GM23338 (cell line): ENCODE measurements around the gene MGLL. TPM values are rescaled to one million over a fixed set of nuclear protein-coding genes. Genes with fewer than 3 reads are reported as not detected.

Source experiments
- ATAC-seq: fragments of 200-7000 bp; cut with Tn5 transposase; 3 replicates; pipeline ENCODE4 v1.9.1; 2020
- DNase-seq: peaks from one replicate; pipeline ENCODE4 v3.0.0-alpha.2; 2015; ENCODE audit warnings: low spot score
- H2AFZ ChIP-seq: fragments of 200-600 bp; sonication (generic); 2 replicates; pipeline ENCODE4 v1.8.0; 2016; ENCODE audit warnings: antibody characterized with exemption, mild to moderate bottlenecking, moderate library complexity
- H3F3A ChIP-seq: fragments of 200-600 bp; sonication (generic); replicated peaks from 2 replicates; pipeline ENCODE4 v1.8.0; 2017; ENCODE audit warnings: antibody characterized with exemption, mixed run types, low read depth
- H3K27ac ChIP-seq: fragments of 200-600 bp; sonication (generic); 2 replicates; pipeline ENCODE4 v1.6.1; 2016; ENCODE audit warnings: low read depth
- H3K27me3 ChIP-seq: fragments of 200-600 bp; sonication (generic); 2 replicates; pipeline ENCODE4 v1.8.0; 2016; ENCODE audit warnings: mild to moderate bottlenecking, mixed run types, moderate library complexity; ENCODE audit not compliant: insufficient read depth
- H3K36me3 ChIP-seq: fragments of 200-600 bp; sonication (generic); 2 replicates; pipeline ENCODE4 v1.8.0; 2016; ENCODE audit warnings: mild to moderate bottlenecking; ENCODE audit not compliant: insufficient read depth
- H3K4me1 ChIP-seq: fragments of 200-600 bp; sonication (generic); 2 replicates; pipeline ENCODE4 v1.8.0; 2016; ENCODE audit warnings: mild to moderate bottlenecking, moderate library complexity; ENCODE audit not compliant: insufficient read depth
- H3K4me2 ChIP-seq: fragments of 200-600 bp; sonication (generic); 2 replicates; pipeline ENCODE4 v1.7.1; 2017; ENCODE audit warnings: mixed run types
- H3K4me3 ChIP-seq: fragments of 200-600 bp; sonication (generic); 2 replicates; pipeline ENCODE4 v1.6.1; 2016; ENCODE audit warnings: mixed run types
- H3K79me2 ChIP-seq: fragments of 200-600 bp; sonication (generic); replicated peaks from 2 replicates; pipeline ENCODE4 v1.8.0; 2017; ENCODE audit warnings: mild to moderate bottlenecking; ENCODE audit not compliant: insufficient read depth
- H3K9me2 ChIP-seq: fragments of 200-600 bp; sonication (generic); 2 replicates; pipeline ENCODE4 v1.8.0; 2017; ENCODE audit not compliant: insufficient read depth
- H4K20me1 ChIP-seq: fragments of 200-600 bp; sonication (generic); replicated peaks from 2 replicates; pipeline ENCODE4 v1.8.0; 2017; ENCODE audit warnings: mild to moderate bottlenecking; ENCODE audit not compliant: insufficient read depth
- H3K27ac Mint-ChIP-seq: 2 replicates; pipeline ENCODE4 v1.8.0; 2020; ENCODE audit warnings: inconsistent platforms, mild to moderate bottlenecking, moderate library complexity, mixed read lengths
- H3K27me3 Mint-ChIP-seq: 3 replicates; pipeline ENCODE4 v1.8.0; 2022; ENCODE audit warnings: low read depth, mild to moderate bottlenecking, moderate library complexity, mixed read lengths, inconsistent platforms; ENCODE audit not compliant: insufficient read depth, poor library complexity
- H3K36me3 Mint-ChIP-seq: 3 replicates; pipeline ENCODE4 v1.8.0; 2021; ENCODE audit warnings: low read depth, mild to moderate bottlenecking, inconsistent platforms, moderate library complexity, mixed read lengths
- H3K4me1 Mint-ChIP-seq: 3 replicates; pipeline ENCODE4 v1.8.0; 2020; ENCODE audit warnings: mild to moderate bottlenecking, inconsistent platforms, mixed read lengths
- H3K4me3 Mint-ChIP-seq: 3 replicates; pipeline ENCODE4 v1.8.0; 2021; ENCODE audit warnings: moderate library complexity, mild to moderate bottlenecking, inconsistent platforms, mixed read lengths
- H3K9me3 Mint-ChIP-seq: 3 replicates; pipeline ENCODE4 v1.8.0; 2020; ENCODE audit warnings: moderate library complexity, mild to moderate bottlenecking, inconsistent platforms, mixed read lengths
- CREB1 ChIP-seq: fragments of 250-450 bp; sonication (Bioruptor Pico); IDR thresholded peaks from 2 replicates; pipeline ENCODE4 v1.5.0; 2020; ENCODE audit warnings: low read depth, mild to moderate bottlenecking, moderate library complexity
- EZH2 ChIP-seq: fragments of 200-600 bp; sonication (generic); IDR thresholded peaks from one replicate; pipeline ENCODE4 v1.8.0; 2017; ENCODE audit warnings: antibody characterized with exemption, mild to moderate bottlenecking, low read depth; ENCODE audit not compliant: unreplicated experiment
- EZH2phosphoT487 ChIP-seq: fragments of 200-600 bp; sonication (generic); IDR thresholded peaks from one replicate; pipeline ENCODE4 v1.8.1; 2018; ENCODE audit warnings: antibody characterized with exemption; ENCODE audit not compliant: unreplicated experiment
- JUNB ChIP-seq: IDR thresholded peaks from one replicate; pipeline ENCODE4 v1.6.1; 2016; ENCODE audit warnings: antibody characterized with exemption; ENCODE audit not compliant: unreplicated experiment
- NANOG ChIP-seq: IDR thresholded peaks from 2 replicates; pipeline ENCODE4 v1.6.1; 2016; ENCODE audit warnings: antibody characterized with exemption, borderline replicate concordance
- POLR2AphosphoS5 ChIP-seq: IDR thresholded peaks from 2 replicates; pipeline ENCODE4 v1.6.1; 2016; ENCODE audit warnings: antibody characterized with exemption, low read depth
- STAT1 ChIP-seq: IDR thresholded peaks from one replicate; pipeline ENCODE4 v1.6.1; 2016; ENCODE audit warnings: antibody characterized with exemption; ENCODE audit not compliant: unreplicated experiment
- ZNF114 ChIP-seq: fragments of 250-450 bp; sonication (Bioruptor Pico); IDR thresholded peaks from 2 replicates; pipeline ENCODE4 v1.5.0; 2020; ENCODE audit warnings: mild to moderate bottlenecking, moderate library complexity
- ZNF331 ChIP-seq: fragments of 250-450 bp; sonication (Bioruptor Pico); IDR thresholded peaks from 2 replicates; pipeline ENCODE4 v1.5.0; 2020; ENCODE audit warnings: low read depth, mild to moderate bottlenecking, moderate library complexity
- polyA plus RNA-seq: library from polyadenylated mRNA; unstranded; fragments of >200 nt; fragmentation: Nextera tagmentation; extraction: Ambion mirVana; gene quantifications from 2 replicates; pipeline ENCODE4 v1.2.1, GENCODE V29; 2016
- total RNA-seq: library from RNA; depleted of rRNA; stranded (reverse); fragments of >200 nt; shearing (Covaris generic); gene quantifications from 2 replicates; pipeline ENCODE4 v1.2.3, GENCODE V29; 2014
- TF ChIP-seq, protein P1 (sequence below): IDR thresholded peaks from 2 replicates; pipeline ENCODE4 v1.6.1; 2016; ENCODE audit warnings: antibody characterized with exemption
- TF ChIP-seq, protein P2 (sequence below): fragments of 250-450 bp; sonication (Bioruptor Pico); IDR thresholded peaks from 2 replicates; pipeline ENCODE4 v1.5.0; 2020; ENCODE audit warnings: mild to moderate bottlenecking, moderate library complexity
- TF ChIP-seq, protein P3 (sequence below), 2 experiments: fragments of 200-600 bp in 1 of 2; sonication (generic) in 1 of 2; conservative IDR thresholded peaks; 2 replicates each; pipeline versions ENCODE4 v1.5.1 to v1.6.1; 2016 to 2017; ENCODE audit warnings: antibody characterized with exemption in 2 of 2, low read depth in 2 of 2, mild to moderate bottlenecking in 2 of 2, moderate library complexity in 1 of 2
- TF ChIP-seq, protein P4 (sequence below): IDR thresholded peaks from one replicate; pipeline ENCODE4 v1.6.1; 2018; ENCODE audit warnings: antibody characterized with exemption; ENCODE audit not compliant: unreplicated experiment

Gene MGLL
- total and polyA plus RNA-seq, 2 experiments from 2014 or later = 0.71 to 0.83 TPM

DNA sequence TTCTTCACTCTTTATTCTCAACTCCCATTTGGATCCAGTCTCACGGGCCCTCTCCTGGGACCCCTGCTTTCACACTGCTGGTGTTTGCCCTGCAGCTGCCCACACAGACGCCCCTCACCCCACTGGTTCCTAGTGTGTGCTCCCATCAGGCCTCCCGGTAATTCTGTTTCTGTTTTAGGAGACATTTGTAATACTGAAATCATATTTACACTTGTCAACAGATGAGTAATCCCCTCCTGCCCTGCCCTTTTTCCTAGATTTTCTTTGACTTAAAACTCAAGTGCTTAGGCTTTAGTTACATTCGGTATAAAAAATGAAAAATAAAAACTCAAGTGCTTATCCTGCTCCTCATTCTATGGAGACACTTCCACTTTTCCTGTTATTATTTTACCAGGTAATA, 167.9 kb downstream of the MGLL start:
- no peak for ATAC-seq
- no peak for TF ChIP-seq NANOG
- TF ChIP-seq, protein P1, sequence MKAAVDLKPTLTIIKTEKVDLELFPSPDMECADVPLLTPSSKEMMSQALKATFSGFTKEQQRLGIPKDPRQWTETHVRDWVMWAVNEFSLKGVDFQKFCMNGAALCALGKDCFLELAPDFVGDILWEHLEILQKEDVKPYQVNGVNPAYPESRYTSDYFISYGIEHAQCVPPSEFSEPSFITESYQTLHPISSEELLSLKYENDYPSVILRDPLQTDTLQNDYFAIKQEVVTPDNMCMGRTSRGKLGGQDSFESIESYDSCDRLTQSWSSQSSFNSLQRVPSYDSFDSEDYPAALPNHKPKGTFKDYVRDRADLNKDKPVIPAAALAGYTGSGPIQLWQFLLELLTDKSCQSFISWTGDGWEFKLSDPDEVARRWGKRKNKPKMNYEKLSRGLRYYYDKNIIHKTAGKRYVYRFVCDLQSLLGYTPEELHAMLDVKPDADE = no peak
- TF ChIP-seq JUNB = no peak
- no peak for TF ChIP-seq EZH2
- TF ChIP-seq, protein P2, sequence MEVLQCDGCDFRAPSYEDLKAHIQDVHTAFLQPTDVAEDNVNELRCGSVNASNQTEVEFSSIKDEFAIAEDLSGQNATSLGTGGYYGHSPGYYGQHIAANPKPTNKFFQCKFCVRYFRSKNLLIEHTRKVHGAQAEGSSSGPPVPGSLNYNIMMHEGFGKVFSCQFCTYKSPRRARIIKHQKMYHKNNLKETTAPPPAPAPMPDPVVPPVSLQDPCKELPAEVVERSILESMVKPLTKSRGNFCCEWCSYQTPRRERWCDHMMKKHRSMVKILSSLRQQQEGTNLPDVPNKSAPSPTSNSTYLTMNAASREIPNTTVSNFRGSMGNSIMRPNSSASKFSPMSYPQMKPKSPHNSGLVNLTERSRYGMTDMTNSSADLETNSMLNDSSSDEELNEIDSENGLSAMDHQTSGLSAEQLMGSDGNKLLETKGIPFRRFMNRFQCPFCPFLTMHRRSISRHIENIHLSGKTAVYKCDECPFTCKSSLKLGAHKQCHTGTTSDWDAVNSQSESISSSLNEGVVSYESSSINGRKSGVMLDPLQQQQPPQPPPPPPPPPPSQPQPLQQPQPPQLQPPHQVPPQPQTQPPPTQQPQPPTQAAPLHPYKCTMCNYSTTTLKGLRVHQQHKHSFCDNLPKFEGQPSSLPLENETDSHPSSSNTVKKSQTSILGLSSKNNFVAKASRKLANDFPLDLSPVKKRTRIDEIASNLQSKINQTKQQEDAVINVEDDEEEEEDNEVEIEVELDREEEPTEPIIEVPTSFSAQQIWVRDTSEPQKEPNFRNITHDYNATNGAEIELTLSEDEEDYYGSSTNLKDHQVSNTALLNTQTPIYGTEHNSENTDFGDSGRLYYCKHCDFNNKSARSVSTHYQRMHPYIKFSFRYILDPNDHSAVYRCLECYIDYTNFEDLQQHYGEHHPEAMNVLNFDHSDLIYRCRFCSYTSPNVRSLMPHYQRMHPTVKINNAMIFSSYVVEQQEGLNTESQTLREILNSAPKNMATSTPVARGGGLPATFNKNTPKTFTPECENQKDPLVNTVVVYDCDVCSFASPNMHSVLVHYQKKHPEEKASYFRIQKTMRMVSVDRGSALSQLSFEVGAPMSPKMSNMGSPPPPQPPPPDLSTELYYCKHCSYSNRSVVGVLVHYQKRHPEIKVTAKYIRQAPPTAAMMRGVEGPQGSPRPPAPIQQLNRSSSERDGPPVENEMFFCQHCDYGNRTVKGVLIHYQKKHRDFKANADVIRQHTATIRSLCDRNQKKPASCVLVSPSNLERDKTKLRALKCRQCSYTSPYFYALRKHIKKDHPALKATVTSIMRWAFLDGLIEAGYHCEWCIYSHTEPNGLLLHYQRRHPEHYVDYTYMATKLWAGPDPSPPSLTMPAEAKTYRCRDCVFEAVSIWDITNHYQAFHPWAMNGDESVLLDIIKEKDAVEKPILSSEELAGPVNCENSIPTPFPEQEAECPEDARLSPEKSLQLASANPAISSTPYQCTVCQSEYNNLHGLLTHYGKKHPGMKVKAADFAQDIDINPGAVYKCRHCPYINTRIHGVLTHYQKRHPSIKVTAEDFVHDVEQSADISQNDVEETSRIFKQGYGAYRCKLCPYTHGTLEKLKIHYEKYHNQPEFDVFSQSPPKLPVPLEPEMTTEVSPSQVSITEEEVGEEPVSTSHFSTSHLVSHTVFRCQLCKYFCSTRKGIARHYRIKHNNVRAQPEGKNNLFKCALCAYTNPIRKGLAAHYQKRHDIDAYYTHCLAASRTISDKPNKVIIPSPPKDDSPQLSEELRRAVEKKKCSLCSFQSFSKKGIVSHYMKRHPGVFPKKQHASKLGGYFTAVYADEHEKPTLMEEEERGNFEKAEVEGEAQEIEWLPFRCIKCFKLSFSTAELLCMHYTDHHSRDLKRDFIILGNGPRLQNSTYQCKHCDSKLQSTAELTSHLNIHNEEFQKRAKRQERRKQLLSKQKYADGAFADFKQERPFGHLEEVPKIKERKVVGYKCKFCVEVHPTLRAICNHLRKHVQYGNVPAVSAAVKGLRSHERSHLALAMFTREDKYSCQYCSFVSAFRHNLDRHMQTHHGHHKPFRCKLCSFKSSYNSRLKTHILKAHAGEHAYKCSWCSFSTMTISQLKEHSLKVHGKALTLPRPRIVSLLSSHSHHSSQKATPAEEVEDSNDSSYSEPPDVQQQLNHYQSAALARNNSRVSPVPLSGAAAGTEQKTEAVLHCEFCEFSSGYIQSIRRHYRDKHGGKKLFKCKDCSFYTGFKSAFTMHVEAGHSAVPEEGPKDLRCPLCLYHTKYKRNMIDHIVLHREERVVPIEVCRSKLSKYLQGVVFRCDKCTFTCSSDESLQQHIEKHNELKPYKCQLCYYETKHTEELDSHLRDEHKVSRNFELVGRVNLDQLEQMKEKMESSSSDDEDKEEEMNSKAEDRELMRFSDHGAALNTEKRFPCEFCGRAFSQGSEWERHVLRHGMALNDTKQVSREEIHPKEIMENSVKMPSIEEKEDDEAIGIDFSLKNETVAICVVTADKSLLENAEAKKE (CRISPR knock-in tag) = no peak
- no peak for TF ChIP-seq CREB1 (CRISPR knock-in tag)
- no peak for TF ChIP-seq STAT1
- TF ChIP-seq ZNF331 (CRISPR knock-in tag) = no peak
- TF ChIP-seq POLR2AphosphoS5 = no peak
- TF ChIP-seq, protein P3, sequence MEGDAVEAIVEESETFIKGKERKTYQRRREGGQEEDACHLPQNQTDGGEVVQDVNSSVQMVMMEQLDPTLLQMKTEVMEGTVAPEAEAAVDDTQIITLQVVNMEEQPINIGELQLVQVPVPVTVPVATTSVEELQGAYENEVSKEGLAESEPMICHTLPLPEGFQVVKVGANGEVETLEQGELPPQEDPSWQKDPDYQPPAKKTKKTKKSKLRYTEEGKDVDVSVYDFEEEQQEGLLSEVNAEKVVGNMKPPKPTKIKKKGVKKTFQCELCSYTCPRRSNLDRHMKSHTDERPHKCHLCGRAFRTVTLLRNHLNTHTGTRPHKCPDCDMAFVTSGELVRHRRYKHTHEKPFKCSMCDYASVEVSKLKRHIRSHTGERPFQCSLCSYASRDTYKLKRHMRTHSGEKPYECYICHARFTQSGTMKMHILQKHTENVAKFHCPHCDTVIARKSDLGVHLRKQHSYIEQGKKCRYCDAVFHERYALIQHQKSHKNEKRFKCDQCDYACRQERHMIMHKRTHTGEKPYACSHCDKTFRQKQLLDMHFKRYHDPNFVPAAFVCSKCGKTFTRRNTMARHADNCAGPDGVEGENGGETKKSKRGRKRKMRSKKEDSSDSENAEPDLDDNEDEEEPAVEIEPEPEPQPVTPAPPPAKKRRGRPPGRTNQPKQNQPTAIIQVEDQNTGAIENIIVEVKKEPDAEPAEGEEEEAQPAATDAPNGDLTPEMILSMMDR (conservative IDR thresholded peaks at IDR 0.05; ENCODE audit: low read depth in 2 of 2) = no peak
- TF ChIP-seq ZNF114 = no peak
- TF ChIP-seq, protein P4, sequence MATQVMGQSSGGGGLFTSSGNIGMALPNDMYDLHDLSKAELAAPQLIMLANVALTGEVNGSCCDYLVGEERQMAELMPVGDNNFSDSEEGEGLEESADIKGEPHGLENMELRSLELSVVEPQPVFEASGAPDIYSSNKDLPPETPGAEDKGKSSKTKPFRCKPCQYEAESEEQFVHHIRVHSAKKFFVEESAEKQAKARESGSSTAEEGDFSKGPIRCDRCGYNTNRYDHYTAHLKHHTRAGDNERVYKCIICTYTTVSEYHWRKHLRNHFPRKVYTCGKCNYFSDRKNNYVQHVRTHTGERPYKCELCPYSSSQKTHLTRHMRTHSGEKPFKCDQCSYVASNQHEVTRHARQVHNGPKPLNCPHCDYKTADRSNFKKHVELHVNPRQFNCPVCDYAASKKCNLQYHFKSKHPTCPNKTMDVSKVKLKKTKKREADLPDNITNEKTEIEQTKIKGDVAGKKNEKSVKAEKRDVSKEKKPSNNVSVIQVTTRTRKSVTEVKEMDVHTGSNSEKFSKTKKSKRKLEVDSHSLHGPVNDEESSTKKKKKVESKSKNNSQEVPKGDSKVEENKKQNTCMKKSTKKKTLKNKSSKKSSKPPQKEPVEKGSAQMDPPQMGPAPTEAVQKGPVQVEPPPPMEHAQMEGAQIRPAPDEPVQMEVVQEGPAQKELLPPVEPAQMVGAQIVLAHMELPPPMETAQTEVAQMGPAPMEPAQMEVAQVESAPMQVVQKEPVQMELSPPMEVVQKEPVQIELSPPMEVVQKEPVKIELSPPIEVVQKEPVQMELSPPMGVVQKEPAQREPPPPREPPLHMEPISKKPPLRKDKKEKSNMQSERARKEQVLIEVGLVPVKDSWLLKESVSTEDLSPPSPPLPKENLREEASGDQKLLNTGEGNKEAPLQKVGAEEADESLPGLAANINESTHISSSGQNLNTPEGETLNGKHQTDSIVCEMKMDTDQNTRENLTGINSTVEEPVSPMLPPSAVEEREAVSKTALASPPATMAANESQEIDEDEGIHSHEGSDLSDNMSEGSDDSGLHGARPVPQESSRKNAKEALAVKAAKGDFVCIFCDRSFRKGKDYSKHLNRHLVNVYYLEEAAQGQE = no peak
- no peak for TF ChIP-seq EZH2phosphoT487
- DNase-seq = no peak
- H3K4me1 Mint-ChIP-seq = no peaks in the 10 kb centered on the region; the same call in 2 of the 3 replicates
- Histone ChIP-seq H3K27ac (no peak overlapping the region), H2AFZ (no peak overlapping the region), H3K9me2 (no peaks in the 10 kb centered on the region), H3K4me2 (no peak overlapping the region), H3K4me3 (no peak overlapping the region), H3K36me3 (no peaks in the 10 kb centered on the region), H4K20me1 (no peaks in the 10 kb centered on the region), H3K79me2 (no peaks in the 10 kb centered on the region), H3K4me1 (no peaks in the 10 kb centered on the region; the same call in 1 of the 2 replicates), H3F3A (no peaks in the 10 kb centered on the region), H3K27me3 (no peaks in the 10 kb centered on the region)
- no peak overlapping the region for H3K27ac Mint-ChIP-seq
- H3K9me3 Mint-ChIP-seq = no peaks in the 10 kb centered on the region
- no peaks in the 10 kb centered on the region for H3K27me3 Mint-ChIP-seq
- H3K4me3 Mint-ChIP-seq = no peak overlapping the region
- no peaks in the 10 kb centered on the region for H3K36me3 Mint-ChIP-seq
